Kidney glomerular epithelial cell (primary cell): Measurements from ENCODE around the gene DOCK11.

Experiments
- DNase-seq: peaks from one replicate; lab custom pipeline; 2025; lab: John Stamatoyannopoulos, UW

The DOCK11 gene

GRCh38 chrX:118530219-118530911, 34.8 kb downstream of the DOCK11 start:
- DNase-seq = no peak

GRCh38 chrX:118534716-118535493, 39.3 kb downstream of the DOCK11 start:
- no peak for DNase-seq

- no peak for DNase-seq
Measured at GRCh38 chrX:118536204-118536603, 40.6 kb downstream of the DOCK11 start.

- DNase-seq = peak; percentile 64
Measured at GRCh38 chrX:118536687-118537461, 41.3 kb downstream of the DOCK11 start.

GRCh38 chrX:118538386-118538785, 42.8 kb downstream of the DOCK11 start:
- DNase-seq = no peak

- DNase-seq = no peak
Measured at GRCh38 chrX:118540342-118540741, 44.7 kb downstream of the DOCK11 start.

GRCh38 chrX:118541482-118541881, 45.9 kb downstream of the DOCK11 start:
- DNase-seq = no peak

- DNase-seq = no peak
Measured at GRCh38 chrX:118545510-118545909, 49.9 kb downstream of the DOCK11 start.

GRCh38 chrX:118548841-118549240, 53.2 kb downstream of the DOCK11 start:
- no peak for DNase-seq

GRCh38 chrX:118550792-118551191, 55.2 kb downstream of the DOCK11 start:
- no peak for DNase-seq

- no peak for DNase-seq
Measured at GRCh38 chrX:118551426-118551825, 55.8 kb downstream of the DOCK11 start.

- no peak for DNase-seq
Measured at GRCh38 chrX:118552121-118552900, 56.7 kb downstream of the DOCK11 start.

- DNase-seq = no peak
Measured at GRCh38 chrX:118553042-118553710, 57.6 kb downstream of the DOCK11 start.

- DNase-seq = no peak
Measured at GRCh38 chrX:118554511-118554910, 58.9 kb downstream of the DOCK11 start.

- no peak for DNase-seq
Measured at GRCh38 chrX:118558926-118559325, 63.3 kb downstream of the DOCK11 start.

GRCh38 chrX:118560489-118560888, 64.9 kb downstream of the DOCK11 start:
- DNase-seq = no peak

GRCh38 chrX:118562582-118563164, 67.1 kb downstream of the DOCK11 start:
- DNase-seq = no peak

GRCh38 chrX:118564498-118564897, 68.9 kb downstream of the DOCK11 start:
- no peak for DNase-seq

GRCh38 chrX:118565853-118566252, 70.2 kb downstream of the DOCK11 start:
- DNase-seq = no peak

GRCh38 chrX:118566359-118566758, 70.7 kb downstream of the DOCK11 start:
- no peak for DNase-seq

GRCh38 chrX:118569676-118570075, 74.1 kb downstream of the DOCK11 start:
- no peak for DNase-seq
